NOMO-1 treated with dmso at 0.1 percent for 144 hours (cell line): ENCODE data around the gene IDI2.
A peak's percentile ranks its signal among the peaks of the same experiment; 100 is the strongest.
"Not testable (repeated sequence)": the region's sequence is repeated elsewhere in the genome, so short reads cannot be mapped to it uniquely, and the experiment has no call there.

ENCODE experiments used
- DNase-seq: peaks from one replicate; lab custom pipeline; 2025; ENCODE audit not compliant: unreplicated experiment; lab: John Stamatoyannopoulos, UW

Gene IDI2

DNA sequence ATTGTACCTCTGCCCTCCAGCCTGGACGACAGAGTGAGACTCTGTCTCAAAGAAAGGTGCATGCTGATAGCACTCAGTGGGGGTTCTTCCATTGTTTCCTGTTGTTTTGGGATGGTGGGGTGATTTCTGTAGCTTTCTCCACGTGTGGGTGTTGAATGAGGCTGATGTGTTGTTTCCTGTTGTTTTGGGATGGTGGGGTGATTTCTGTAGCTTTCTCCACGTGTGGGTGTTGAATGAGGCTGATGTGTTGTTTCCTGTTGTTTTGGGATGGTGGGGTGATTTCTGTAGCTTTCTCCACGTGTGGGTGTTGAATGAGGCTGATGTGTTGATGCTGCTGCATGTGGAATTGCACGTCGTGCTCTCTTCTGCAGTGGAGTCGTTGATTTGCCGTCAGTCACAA lies 15.7 kb downstream of the IDI2 start:
- not testable (repeated sequence) for DNase-seq

DNA sequence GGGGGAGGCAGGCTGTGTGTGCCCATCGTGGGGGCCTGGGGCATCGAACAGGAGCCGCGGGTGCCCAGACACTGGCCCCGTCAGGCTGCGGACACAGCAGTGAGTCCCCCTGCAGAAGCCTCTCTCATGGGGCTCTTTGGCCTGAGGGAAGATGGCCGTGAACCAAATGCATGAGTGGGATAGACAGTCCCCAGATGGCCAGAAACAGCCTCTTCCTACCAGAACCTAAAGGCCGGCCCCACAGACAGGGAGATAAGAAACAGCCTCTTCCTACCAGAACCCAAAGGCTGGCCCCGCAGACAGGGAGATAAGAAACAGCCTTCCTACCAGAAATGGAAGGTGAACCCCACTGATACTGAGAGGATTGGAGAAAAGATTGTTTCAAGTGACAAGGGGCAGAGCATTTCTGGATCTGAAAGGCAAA lies 16.6 kb downstream of the IDI2 start:
- DNase-seq: no peak

DNA sequence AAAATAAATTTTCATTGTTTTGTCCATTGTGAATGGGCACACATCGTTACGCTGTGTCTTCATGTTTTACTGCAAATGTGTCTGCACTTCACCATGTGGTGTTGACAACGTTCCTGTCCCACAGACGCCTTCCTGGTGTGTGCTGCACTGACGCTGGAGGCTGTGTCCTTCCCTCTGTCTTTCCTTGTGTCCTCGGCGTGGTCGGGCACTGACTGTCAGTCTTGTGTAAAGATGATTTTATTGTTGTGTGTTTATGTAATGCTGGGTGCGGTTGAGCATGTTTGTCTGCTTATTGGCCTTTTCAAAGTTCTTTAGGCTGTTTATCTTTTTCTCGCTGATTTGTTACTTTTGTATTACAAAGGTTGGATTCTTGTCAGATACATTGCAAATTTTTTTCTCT lies 18.1 kb downstream of the IDI2 start:
- no peak for DNase-seq

DNA sequence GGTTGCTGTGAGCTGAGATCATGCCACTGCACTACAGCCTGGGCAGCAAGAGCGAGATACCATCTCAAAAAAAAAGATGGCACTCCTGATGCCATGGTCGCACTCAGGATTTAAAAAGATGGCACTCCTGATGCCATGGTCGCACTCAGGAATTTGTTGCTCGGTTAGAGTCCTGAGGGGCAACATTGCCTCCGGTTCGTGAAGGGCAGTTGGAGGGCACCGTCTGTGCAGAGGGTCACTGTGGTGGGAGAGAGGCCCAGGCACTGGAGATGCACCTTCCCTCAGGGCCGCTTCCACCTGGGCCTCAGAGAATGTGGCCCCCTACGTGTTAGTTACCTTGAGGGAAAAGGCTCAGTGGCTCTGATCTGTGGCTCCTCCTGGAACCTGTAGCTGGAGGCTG lies 19.1 kb downstream of the IDI2 start:
- no peak for DNase-seq

DNA sequence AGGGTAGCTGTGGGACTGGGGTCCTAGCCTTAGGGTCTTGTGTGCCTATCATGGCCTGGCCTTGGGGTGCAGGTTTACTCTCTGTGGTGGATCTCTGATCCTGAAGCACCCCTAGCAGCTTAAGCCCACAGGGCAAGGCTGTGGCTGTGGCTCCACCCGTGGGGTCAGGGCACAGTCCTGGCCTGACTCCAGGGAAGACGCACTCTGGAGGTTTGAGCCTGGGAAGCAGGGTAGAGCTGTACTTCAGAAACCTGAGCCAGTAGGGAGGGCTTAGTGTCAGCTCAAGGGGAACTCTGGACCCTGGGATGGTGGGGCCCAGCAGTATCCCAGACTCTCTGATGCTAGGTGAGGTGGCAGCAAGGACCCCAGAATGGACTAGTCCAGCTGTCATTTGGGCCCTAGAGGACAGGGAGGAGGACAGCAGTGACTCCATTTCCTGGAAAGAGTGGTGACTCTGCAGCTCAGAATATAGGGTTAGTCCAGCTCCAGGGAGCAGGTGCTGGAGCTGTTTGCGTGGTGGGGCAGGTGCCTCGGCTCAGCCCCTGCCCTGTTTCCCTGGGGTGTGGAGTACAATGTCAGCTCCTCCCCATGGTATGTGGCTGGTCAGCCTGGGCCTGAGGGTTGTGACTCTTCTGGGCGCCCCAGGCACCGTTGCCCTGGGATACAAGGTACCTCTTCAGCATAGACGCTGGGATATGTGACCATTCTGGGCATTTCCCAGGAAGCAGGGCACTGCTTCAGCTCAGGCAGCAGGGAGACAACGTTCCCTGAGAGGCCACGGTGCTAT lies 21.6 kb downstream of the IDI2 start:
- no peak for DNase-seq

DNA sequence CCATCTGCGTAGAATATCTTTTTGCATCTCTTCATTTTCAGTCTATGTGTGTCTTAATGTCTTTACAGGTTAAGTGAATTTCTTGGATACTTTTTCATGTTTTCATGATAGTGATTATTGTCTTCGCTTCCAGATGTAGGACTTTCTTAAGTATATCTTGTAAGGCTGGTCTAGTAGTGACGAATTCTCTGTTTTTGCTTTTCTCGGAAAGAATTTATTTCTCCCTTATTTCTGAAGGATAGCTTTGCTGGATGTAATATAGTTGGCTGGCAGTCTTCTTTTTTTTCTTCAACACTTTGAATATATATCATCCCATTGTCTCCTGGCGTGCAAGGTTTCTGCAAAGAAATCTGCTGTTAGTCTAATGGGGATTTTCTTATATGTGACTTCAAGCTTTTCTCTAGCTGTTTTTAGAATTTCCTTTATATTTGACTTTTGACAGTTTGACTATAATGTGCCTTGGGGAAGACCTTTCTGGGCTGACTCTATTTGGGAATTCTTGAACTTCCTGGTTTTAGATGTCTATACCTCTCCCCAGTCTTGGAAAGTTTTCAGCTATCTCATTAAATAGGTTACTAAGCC lies 23.1 kb downstream of the IDI2 start:
- DNase-seq: no peak

DNA sequence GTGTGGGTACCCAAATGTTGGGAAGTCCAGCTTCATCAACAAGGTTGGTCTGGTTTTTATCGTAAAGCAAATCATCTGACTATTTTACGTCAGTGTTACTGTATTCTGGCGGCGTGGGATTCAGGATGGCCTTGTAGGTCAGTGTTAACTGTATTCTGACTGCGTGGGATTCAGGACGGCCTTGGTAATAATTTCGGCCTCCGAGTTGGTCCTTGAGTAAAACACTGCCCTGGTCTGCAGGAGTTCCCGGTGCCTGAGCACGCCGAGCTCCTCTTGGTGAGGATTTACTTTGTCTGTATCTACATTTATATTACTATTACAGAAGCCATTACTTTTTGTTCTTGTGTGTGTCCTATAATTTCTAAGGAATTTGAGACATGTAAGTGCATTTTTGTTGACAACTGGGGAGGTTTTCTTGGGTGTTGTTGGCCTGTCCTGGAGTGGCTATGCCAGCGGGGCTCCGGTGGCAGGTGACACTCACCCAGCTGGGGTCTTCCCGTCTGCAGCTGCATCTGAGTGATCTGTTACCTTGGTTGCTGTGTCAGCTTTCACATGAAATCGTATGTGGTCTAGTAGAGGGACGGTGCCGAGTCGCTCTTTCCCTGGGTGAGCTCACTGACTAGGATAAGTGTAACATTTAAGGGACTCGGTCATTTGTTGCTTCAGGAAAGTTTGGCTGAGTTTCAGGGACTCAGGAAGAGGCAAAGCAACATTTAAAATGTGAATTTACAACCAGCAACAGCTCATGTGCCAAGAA lies 28.2 kb downstream of the IDI2 start:
- no peak for DNase-seq

DNA sequence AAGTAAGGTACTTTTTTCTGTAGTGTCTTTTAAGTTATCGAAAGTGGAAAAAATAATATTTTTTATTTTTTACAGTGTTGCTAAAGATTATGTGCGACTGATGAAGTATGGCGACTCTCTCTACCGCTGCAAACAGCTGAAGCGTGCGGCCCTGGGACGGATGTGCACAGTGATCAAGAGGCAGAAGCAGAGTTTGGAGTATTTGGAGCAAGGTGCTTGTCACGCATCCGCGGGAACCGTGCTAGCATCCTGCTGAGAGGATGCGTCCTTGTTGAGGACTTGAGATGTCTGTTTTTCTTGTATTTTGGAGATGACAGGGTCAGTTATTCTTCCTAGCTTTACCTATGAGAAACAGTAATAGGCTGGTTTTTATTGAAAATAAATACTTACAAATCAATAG lies 29.6 kb downstream of the IDI2 start:
- DNase-seq: no peak

DNA sequence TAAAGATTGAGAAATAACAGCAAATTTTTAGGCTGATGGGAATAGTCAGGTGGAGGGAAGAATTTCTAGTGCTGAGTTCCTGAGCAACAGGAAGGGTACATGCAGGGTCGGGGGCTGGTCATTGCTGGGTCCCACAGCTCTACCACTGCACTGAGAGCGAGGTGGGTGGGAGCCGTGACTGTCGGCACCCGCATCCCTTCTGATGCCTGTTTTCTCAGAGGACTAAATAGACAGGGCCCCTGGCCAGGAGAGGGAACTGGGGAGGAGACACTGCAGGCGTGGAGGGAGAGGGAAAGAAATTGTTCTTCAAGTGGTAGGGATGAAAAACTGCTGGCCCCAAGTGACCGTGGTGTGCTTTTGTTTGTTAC lies 30.1 kb downstream of the IDI2 start:
- DNase-seq: no peak

DNA sequence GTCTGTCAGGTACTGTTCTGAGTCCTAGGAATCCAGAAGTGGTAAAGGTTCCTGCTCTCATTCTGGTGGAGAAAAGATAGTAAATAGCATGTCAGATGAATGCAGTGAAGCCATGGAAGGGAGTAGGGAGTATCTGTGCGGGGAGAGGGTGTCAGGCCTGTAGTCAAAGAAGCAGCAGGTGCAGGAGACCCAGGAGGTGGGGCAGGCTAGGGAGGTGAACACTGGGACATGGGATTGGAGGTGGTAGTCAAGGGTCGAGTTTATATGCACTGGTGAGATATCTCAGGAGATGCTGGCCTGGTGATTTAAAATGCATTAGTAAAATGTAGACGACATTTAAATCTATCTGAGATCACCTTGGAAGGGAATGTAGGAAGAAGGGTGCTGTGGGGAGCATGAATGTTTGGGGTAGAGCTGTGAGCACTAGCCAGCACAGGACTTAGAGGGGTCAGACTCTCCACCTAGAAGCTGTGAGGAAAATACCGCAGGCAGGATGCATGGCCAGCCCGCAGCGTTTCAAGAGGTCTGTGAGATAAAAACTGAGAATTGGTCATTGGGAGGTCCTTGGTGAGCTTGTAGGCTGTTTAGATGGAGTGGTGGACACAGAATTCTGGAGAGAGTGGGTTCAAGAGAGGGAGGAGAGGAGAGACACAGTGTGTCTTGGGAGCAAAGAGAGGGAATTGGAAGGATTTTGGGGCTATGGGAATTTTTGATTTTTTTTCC lies 30.7 kb downstream of the IDI2 start:
- DNase-seq: no peak

DNA sequence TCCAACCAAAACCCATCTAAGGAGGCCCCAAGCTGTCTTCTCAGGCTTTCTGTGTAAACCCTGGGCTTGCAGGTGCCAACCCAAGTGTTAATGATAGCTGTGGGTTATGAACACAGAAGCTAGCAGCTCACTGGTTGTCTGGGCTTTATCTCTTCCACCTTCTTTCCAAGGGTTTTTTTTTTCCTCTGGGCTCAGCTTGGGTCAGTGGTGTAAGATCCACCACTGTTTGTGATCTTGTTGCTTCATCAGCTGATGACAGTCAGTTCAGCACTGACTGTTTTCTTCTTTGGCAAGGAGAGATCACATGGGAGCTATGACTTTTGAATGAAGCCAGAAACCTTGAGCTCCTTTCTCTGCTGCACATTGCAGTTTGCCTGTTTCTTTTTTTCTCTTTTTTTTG lies 32.8 kb downstream of the IDI2 start:
- no peak for DNase-seq

DNA sequence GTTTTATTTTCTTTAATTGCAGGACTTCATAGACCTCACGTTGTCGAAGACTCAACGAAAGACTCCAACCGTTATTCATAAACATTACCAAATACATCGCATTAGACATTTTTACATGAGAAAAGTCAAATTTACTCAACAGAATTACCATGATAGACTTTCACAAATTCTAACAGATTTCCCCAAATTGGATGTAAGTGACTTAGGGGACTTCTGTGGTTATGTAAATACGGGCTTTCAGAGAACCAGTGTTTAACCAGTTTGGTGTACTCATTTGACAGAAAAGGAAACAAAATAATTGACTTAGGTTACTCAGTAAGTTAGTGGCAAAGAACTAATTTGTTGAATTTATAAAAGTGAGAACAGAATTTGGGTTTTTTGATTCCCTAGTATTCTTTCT lies 33.2 kb downstream of the IDI2 start:
- no peak for DNase-seq

DNA sequence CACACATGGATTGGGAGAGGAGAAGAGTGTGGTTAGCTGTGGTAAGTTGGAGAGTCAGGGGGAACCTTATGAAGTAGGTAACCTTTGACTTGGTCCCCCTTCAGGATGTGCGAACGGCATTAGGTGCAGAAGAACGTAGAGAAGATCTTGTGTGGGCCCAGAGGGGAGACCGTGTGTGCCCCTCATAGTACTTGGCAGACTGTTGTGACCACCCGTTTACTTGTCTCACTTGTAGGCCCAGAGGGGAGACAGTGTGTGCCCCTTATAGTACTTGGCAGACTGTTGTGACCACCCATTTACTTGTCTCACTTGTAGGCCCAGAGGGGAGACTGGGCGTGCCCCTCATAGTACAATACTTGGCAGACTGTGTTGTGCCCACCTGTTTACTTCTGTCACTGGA lies 34.9 kb downstream of the IDI2 start:
- DNase-seq: no peak

DNA sequence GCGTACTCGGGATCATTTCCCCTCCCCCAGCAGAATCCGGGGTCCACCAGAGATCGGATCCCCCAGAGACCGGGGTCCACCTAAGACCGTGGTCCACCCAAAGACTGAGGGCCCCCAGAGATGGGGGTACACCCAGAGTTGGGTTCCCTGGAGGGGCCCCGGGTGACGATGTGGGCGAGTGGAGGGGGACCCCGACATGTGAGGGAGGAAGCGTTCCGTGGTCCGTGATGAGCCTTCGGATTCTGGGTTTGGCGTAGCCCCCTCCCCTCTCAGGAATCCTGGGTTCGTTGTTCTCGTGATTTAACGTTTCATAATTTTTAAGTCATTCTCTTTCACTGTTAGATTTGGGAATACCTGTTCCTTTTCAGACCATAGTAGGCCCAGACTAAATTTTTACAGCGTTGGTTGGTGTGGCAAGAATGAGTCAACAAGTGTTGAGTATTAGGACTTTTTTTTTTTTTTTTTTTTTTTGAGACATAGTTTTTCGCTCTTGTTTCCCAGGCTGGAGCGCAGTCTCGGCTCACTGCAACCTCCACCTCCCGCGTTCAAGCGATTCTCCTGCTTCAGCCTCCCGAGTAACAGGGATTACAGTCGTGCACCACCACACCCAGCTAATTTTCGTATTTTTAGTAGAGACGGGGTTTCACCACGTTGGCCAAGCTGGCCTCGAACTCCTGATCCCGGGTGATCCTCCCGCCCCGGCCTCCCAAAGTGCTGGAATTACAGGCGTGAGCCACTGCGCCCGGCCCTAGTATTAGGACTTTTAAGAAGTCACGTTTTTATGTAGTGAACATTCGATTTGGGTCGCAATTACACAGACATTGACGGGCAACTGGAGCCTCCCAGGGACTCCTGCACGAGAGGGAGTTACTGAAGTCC lies 36.8 kb downstream of the IDI2 start:
- DNase-seq: no peak

DNA sequence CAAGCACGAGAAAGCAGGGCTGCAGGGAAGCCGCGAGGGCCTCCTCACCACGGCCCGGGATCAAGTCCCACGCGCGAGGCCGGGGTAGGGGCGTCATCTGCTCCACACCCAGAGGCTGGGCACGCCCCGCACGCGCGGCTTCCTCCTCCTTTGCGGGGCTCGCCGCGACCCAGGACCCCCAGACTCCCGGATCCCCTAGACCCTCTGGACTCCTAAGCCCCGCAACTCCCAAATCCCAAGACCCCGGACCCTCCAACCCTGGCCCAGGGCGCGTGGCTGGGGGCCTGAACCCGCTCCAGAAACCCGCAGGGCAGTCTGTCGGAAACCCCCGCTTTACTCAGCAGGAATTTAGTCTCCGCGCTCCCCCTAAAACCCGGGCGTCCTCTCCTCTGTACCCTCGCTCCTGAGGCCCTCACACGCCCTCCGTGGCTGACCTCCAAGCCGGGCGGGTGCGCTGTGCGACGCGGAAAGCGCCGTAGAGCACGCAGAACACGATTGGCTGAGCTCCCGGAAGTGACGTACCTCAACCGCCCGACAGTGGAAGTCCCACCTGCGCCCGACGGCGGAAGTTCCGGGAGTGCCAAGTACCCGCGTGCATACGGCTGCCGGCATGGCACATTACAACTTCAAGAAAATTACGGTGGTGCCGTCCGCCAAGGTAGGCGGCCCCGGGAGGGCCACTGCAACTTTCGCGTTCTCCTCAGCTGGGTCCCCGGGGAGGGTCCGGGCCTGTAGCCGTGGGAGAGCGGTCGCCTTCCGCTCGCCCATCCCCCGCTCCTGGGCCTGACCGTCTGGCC lies 37.6 kb downstream of the IDI2 start, which contains the start of gene GTPBP4:
TSS of gene GTPBP4 (plus strand) at position 565 of the 797 bp plus-strand sequence. CDS start at position 611, 46 bp downstream.
- peak; percentile 97 for DNase-seq

DNA sequence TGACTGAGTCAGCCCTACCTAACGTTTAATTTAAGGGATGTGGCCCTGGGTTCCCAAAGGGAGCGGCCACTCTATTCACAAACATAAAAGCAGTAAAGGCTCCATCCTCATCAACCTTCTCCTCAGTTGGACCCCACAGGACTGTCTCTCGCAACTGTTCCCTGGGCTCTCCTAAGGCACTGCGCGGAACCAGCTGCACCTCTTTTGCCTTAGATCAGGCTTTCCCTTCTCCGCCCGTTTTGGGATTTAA lies 38.1 kb downstream of the IDI2 start:
- DNase-seq: no peak

DNA sequence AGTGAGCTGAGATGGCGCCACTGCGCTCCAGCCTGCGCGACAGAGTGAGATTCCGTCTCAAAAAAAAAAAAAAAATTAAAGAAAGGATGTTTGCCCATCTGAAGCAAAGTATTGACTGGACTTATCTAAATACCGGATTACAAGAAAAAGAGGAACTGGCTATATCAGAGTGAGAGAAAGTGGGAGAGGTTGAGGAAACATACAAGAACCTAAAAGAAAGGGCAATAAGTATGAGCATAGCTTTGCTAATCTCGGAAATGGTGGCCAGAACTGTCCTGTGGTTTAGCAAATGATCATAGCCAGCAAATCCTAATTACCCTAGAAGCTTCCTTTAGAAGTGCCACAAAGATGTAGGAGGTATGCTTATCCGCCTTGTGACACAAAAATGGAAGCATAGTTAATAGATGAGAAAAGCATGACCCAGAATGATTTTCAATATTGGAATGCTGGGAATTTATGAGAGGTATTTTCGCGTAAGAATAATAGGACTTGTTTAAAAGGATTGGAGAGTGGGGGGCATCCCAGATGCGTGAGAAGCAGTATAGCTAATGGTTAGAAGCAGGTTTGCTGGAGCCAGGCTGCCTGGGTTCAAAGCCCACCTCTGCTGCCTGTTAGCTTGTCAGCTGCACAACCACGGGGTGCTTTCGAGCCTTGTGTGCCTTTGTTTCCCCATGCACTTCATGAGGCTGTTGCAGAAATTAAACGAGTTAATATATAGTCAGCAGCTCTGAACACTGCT lies 38.6 kb downstream of the IDI2 start:
- DNase-seq: peak; percentile 17

DNA sequence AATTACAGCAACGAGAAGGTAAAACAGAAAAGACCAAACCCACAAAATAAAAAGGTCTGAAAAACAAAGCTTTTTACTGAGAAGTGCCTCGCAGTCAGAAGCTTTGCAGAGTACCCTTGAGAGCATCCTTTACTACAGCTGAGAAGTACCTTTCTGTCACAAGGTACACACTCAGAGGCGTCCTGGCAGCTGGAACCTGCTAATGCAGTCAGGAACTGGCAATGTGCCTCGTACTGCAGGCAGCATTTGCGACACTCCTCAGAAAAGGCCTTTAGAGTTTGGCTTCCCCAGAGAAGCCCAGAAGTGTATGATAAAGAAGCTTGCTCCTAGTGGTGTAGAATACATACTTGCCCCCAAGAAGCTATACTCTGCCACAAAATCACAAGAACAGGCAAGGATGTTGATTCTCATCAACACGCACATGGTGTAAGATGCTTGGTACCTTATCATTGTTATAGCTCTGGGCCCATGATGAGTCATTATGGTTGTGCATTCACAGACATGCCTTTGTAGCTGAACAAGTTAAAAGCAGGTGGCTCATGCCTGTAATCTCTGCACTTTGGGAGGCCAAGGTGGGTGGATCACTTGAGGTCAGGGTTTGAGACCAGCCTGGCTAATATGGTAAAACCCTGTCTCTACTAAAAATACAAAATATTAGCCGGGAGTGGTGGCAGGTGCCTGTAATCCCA lies 39.4 kb downstream of the IDI2 start:
- DNase-seq: no peak

DNA sequence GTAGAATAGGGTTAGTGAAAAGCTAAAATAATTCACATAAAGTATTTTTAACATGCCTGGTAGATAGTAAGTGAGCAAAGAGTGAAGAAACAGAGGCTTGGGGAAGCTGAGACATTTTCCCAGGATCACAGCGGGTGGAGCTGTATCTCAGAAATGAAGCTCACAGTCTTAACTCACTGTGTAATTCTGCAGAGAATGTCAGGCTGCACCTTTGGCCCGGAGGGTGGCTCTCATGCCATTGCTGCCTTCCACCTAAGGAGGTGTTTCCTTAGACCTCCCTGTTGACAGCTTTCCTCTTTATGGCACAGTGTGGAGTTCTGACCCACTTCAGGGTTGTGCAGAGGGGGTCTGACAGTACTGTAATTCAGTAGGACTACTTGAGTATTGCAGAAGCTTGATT lies 40.3 kb downstream of the IDI2 start:
- DNase-seq: no peak
